Activated gamma-delta T cell (primary cell): Measurements from ENCODE around the gene FYN.
"Not testable (repeated sequence)": the region's sequence is repeated elsewhere in the genome, so short reads cannot be mapped to it uniquely, and the experiment has no call there.

ENCODE experiments used
- DNase-seq: peaks from one replicate; lab custom pipeline; 2025; lab: John Stamatoyannopoulos, UW
- total RNA-seq, 2 donors: gene quantifications; one replicate each; lab custom pipeline; 2026; lab: John Stamatoyannopoulos, UW

FYN gene
- total RNA-seq: 559 to 715 reads per million in 2 donors

DNA sequence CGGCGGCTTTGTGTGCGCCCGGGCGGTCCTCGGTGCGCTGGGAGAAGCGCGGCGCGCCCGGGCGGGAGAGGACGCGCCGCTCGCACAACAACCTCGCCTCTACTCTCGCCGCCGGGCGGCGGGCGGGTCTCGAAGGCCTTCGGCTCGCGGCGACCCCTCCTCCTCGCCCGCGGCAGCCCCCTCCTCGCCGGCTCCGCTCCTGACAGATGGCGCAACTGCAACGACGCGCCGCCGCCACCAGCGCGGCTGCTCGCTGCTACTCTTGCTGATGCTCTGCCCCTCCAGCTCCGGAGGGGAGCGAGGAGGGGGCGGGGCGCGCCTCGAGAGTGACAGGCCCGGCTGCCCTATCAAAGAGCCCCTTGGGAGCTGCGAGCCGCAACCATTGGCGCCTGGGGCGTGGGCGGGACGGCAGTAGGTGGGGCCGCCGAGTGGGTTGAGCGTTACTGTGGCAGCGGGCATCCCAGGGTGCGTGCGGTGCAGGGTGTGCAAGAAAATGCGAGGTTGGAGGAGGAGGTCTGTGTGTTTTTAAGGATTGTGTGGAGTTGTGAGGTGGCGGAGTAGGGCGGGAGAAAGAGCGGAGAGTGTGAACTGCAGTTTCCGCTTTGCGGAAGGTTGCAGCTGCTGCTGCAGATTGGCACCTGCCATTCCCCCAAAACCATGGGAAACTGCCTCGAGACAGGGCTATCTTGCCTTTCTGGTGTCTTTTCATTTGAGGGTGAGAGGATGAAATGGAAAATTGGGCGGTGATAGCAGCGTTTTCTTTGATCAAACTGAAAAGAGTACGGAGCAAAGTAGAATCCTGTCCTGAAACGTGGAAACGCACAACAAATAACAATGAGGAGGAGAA, at the start of gene FYN:
Gene FYN, minus strand, starts transcription at position 275 of the 847 bp plus-strand sequence. CDS start 153,401 bp downstream, outside the sequence.
- peak; percentile 98 for DNase-seq

DNA sequence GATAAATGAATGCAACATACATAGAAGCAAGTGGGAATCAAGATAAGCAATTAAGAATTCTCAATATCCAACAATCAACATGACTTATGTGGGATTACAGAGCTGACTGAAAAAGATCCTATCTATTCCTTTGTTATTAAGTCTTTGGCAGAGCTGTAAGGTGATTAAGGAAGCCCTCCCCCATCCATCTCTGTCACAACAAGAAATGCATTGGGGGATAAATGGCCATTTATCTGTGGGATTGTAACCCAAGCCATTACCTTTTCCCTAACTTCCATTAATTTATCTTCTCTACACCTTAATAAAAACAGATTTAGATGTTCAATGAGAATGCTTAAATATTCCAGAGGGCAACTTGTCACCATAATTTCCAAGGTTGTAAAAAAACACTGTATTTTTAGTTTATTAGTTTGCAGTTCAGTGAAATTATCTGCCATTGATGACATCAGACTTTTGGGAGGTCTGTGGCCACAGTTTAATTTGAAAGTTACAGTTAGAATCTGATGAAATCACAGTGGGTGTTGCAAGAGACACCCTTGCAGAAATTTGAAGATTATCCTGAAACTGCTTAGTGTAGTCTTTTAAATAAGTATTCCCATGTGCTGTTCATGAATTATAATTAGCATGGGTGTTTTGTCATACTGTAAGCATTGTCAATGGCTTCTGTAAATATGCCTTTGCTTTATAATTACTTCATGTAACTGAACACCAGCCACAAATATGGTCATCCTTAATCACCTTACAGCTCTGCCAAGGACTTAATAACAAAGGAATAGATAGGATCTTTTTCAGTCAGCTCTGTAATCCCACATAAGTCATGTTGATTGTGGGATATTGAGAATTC, 49.4 kb upstream of the FYN start:
- DNase-seq: no peak

DNA sequence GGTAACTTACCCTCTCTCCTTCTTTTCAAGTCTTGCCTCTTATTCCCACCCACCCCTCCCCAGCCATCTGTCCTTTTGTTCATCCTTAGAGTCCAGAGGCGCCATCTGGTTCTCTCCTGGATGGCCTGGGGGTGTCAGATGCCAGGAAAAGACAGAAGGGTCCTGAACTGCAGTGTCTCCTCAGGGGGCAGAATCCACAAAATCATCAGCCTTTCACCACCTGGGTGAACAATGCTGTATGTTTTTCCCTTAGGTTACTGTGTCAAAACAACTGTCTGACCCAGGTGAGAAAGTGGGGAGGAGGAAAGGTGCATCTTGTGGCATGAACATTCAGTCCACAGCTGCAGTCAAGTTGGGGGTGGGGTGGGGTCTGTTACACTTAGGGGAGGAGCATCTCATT, 47.9 kb upstream of the FYN start:
- DNase-seq: no peak

DNA sequence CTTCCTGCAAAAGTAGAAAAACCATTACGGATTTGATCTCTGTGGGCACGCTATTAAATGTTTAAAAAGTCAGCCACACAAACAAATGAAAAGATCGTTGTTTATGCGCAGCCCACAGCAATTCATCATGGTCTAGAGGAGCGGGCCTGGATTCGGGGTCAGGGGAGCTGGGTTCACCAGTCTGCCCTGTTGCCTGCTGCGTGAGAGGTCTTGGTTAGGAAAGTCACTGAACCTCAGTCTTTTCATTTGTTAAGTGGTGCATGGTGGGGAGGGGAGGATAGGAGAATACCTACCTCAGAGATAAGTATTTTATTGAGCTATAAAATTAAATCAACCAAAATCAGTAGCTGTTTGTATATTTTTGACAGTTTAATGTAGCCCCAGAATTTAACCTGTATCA, 47.3 kb upstream of the FYN start:
- no peak for DNase-seq

DNA sequence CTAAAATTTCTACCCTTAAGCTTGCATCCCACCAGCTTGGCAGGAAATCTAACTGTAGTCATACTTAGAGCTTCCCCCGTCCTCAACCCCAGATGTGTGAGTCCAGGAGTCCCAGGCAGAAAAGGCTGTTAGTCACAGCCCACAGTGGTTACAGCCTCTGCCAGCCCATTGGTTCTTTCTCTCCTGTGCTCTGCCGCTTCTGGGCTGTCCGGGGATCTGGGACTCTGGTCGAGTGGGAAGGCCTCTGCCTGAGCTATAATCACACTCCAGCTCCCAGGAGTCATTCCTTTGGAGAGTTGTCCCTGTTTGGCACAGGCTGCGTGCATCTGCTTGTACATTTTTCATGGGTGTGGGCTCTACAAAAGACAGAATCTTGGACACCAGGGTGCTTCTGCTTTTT, 45.6 kb upstream of the FYN start:
- no peak for DNase-seq

DNA sequence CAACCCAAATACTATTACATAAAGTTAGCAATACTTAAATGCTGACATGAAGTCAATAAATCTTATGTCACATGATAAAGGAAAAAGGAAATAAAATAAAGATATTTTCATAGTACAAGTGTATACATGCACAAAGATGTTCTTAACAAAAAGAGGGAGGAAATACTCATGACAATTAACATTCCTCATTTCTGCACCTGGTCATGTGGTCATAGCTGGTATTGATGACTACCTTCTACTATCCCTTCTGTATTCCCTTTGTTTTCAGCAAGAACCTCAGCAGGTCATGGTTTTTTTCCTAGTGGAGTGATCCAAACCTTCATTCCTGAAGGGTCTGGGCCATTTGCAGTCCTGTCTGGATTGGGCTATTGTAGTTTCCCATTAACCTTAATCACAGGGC, 43.5 kb upstream of the FYN start:
- DNase-seq: no peak

DNA sequence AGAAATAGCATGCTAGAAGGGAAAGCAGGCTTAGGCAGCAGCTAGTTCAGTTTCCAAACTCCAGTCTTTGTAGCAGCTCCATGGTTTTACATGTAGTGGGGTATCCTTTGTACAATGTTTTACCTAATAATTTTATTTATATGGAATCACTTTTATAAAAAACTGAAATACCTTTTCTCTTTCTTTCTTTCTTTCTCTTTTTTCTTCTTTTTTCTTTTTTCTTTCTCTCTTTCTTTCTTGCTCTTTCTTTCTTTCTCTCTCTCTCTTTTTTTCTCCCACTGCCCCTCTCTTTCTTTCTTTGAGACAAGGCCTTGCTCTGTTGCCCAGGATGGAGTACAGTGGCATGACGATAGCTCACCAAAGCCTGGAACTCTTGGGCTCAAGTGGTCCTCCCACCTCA, 41.4 kb upstream of the FYN start:
- no peak for DNase-seq

DNA sequence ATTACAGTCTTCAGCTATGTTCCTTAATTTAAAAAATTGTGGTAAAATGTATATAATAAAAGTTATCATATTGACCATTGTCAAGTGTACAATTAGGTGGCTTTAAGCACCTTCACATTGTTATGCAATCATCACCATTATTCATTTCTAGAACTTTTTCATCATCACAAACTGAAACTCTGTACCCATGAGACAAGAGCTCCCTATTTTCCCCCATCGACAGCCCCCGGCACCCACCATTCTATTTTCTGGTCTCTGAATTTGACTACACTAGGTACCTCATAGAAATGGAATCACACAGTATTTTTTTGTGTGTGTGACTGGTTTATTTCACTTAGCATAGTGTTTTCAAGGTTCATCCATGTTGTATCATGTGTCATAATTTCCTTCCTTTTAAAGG, 39.7 kb upstream of the FYN start:
- DNase-seq: no peak

DNA sequence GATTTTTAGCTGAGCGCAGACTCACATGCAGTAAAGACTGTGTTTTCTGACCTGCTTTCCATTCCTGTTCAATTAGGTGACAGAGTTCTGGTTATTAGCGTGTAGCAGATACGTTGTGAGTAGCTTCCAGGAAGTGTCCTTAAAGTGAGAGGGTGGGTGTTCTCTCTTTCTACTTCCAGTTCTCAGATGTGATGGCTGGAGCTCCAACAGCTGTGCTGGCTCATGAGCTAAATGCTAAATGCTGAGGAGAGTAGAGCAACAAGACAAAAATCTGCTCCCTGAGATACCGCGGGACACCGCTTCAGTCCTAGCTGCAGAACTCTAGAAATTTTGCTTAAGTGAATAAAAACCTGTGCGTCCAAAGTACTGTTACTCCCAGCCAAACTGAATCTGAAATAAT, 38.2 kb upstream of the FYN start:
- DNase-seq: no peak

DNA sequence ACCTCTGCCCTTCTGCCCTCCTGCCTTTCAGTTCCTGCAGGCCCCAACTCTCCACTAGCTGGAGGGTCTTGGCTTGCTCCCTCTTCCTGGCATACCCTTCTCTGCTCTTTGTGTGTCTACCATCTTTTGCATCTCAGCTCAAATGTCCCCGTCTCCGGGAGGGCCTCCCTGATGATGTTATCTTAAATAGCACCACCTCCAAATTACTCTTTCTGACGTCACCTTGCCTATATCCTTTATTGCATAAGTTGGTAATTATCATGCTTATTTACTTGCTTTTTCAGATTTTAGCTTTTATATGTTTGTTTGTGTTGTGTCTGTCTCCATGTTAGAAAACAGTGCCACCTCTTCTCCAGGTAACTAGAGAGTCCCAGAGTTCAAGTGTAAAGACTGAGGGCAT, 36.0 kb upstream of the FYN start:
- DNase-seq: no peak

DNA sequence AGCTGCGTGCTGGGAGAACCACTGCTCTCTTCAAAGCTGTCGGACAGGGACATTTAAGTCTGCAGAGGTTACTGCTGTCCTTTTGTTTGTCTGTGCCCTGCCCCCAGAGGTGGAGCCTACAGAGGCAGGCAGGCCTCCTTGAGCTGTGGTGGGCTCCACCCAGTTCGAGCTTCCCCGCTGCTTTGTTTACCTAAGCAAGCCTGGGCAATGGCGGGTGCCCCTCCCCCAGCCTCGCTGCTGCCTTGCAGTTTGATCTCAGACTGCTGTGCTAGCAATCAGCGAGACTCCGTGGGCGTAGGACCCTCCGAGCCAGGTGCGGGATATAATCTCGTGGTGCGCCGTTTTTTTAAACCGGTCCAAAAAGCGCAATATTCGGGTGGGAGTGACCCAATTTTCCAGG, 35.1 kb upstream of the FYN start:
- DNase-seq: not testable (repeated sequence)

DNA sequence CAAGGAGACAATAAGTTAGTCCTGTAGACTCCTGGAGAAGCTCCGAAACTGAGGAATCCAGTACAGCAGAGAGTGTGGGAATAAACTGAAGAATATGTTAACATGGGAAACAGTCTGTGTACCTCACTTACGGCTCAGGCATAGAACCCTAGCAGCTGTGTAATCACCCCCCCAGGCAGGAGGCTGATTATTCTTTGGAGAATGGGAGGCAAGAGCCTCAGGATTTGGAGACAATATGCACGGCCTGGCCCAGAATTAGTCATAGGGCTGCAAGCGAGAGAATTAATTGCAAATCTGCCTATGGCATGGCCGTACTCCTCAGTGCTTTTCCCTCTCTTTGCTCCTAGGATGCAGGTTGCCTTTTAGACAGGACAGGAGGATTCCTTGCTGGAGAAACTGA, 27.5 kb upstream of the FYN start:
- no peak for DNase-seq

DNA sequence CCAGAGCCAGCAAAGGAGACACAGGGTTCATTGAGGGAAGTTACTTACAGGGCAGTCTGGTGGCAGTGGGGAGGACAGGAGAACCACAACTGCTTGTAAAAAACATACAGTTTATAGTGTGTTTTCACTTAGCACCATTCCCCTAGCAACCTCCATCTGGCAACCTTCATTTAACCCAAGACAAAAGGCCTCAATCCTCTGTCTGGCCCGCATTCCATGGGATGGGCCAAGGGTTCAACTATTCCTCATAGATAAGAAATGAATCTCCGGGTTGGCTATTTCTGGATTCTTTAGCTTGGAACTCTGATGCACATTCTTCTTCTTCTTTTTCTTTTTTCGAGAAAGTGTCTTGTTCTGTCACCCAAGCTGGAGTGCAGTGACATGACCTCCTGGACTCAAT, 26.3 kb upstream of the FYN start:
- DNase-seq: no peak

DNA sequence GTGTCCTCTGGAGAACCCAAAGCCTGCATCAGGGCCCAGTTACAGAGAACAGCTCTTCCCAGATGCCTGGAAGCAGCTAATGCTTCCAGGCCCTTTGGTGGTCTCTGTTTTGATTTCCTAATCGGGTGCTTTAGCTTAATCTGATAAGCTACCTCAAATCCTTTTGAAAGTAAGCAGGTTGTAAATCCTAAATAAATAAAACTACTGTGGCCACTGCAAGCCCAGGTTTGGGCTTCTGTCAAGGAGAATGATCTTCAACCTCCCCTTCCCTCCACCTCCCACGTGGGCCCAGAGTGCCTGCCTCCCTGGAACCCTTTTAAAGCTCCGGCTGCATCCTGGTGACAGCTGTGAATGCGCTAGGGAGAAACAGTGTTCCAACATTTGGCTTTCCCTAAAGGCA, 25.2 kb upstream of the FYN start:
- DNase-seq: no peak

DNA sequence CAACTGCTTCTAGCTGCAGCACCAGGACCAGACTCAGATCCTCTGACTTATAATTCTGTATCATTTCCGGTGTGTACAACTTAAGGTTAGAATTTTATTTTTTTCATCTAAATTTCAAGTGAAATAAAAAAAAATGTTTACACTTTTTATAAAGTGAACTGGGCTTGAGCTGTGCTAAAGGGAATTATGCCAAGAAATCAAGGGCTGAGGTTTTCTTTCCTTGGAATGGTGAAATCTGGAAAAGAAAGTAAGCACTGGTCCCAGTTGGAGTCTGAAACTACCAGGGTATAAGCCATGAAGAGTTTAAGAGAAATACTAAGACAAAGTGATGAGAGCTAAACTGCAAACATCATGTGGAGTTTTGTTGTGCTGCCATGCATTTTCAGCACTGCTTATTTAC, 21.7 kb upstream of the FYN start:
- no peak for DNase-seq

DNA sequence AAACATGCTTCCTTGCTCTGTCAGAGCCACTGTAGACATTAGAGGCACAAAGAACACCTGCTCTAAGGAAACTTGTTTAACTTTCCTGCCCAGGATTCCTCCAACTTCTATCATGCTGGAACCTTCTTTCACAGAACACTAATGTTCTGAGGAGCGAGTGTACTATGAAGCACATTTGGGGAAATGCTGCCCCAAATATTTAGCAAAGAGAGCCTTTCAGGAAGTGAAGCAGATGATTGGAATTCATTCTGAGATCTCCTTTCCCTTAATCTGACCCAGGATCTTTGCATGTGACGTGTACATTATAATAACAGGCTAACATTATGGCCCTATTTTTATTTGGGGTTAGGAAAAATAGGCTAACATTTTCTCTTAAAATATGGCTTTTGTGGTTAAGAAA, 21.0 kb upstream of the FYN start:
- DNase-seq: no peak

DNA sequence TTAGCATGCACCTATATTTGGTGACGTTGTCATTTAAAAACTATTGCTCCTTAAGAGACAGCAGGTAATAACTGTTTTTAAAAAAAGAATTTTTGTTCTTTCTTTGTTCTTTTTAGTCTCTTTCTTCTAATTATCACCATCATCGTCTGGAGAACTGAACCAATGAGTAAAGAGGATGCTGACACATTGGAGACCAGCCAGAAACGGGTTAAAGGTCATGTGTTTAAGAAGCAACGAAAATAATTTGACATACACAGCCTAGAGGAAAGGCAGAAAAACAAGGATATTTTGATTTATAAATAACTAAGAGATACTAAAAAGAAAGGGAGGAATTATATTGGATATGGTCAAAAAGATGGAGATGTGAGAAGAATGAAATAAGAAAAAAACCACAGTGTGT, 19.2 kb upstream of the FYN start:
- DNase-seq: no peak

DNA sequence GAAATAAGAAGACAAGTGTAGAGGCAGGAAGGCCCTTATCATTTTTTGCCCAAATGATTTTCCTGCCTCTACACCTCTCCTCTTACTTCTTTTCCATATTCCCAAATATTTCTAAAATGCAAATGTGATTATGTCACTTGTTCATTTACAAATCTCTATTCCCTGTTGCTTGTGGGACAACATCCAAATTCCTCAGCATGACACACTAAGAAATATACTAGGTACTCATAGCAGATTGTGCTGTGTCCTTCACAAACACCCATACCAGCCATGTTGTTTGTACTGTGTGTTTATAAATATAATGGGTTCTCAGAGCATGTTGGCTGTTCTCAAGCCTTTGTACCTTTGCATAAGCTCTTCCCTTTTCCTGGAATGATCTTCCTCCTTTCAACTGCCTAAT, 17.7 kb upstream of the FYN start:
- no peak for DNase-seq

DNA sequence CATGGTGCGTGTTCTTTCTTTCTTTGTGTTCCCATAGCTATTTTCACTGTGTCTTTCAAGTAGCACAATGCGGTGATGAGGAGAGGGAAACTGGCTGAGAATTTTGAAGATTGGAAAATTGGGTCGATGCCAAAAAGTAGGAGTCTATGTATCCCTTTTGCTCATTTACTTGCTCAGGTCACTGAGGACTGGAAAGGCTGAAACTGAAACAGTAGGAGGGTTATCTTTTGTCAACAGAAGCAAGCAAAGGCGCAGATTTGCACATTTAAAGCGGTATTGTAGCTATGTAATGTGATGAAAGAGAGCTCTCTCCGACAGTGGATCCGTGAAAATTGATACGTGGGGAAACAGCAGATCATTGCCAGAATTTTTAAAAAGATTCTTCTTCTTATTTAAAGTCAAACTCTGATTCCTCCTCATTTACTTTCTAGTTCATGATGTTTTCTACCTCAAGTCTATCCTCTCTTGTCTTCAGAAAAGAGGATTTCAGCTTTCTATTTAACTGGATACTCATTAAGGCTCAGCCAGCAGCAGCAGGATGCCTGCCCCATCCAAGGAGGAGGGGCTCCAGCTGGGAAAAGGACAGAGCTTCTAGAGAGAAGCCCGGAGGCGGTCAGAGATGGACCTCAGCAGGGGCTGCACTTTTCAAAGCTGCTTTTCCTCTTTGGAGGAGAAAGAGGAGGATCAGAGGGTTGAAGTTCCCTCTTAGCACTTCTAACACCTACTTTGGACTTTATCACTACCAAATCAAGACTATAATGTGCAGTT, 15.9 kb upstream of the FYN start:
- no peak for DNase-seq

DNA sequence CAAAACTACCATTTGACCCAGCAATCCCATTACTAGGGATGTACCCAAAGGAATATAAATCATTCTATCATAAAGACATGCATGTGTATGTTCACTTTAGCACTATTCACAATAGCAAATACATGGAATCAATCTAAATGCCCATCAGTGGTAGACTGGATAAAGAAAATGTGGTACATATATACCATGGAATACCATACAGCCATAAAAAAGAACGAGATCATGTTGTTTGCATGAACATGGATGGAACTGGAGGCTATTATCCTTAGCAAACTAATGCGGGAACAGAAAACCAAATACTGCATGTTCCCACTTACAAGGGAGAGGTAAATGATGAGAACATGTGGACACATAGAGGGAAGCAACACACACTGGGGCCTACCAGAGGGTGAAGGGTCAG, 13.5 kb upstream of the FYN start:
- DNase-seq: not testable (repeated sequence)

DNA sequence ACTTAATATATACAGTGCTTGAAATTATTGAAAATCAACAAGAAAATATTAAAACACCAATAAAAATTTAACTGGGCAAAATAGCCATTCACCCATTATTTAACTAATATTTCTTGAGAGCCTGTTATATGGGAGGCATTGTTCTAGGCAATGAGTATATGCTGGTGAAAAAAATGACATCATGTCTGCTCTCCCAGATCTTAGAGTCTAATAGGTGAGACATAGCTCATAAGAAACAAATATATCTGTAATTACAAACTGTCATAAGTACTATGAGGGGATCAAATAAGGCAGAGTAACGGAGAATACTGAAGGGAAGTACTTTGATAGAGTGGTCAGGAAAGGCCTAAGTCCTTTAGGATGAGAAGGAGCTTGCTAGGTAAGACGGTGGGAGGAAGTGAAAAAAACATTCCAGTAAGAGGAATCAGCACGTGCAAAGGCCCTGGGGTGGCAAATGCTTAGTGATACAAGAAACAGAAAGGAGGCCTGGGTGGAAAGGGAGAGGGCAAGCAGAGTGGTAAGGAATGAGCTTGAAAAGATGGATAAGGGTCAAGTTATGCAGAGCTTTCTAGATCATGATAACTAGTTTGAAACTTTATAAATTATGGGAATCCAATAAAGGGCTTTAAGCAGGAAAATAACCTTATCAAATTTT, 12.2 kb upstream of the FYN start:
- no peak for DNase-seq

DNA sequence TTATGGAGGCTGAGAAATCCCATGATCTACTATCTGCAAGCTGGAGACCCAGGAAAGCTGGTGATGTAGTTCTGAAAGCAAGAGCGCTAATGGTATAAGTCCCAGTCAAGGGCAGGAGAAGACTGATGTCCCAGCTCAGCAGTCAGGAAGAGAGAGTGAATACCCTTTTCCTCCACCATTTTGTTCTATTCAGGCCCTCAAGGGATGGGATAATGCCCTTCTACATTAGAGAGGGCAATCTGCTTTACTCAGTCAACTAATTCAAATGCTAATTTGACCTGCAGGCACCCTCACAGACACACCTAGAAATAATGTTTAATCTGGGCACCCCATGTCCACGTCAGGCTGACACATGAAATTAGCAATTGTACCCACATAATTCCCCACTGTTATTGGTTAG, 10.8 kb upstream of the FYN start:
- no peak for DNase-seq
